DMS 273 treated with DMSO at 0.1 percent for 48 hours (cell line): Measurements from ENCODE around the gene PSORS1C1.
A peak's percentile ranks its signal among the peaks of the same experiment; 100 is the strongest.
"Not testable (repeated sequence)": the region's sequence is repeated elsewhere in the genome, so short reads cannot be mapped to it uniquely, and the experiment has no call there.

ENCODE experiments used
- DNase-seq: peaks from one replicate; lab custom pipeline; 2025; lab: John Stamatoyannopoulos, UW

The PSORS1C1 gene, protein sequence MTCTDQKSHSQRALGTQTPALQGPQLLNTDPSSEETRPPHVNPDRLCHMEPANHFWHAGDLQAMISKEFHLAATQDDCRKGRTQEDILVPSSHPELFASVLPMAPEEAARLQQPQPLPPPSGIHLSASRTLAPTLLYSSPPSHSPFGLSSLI

DNA sequence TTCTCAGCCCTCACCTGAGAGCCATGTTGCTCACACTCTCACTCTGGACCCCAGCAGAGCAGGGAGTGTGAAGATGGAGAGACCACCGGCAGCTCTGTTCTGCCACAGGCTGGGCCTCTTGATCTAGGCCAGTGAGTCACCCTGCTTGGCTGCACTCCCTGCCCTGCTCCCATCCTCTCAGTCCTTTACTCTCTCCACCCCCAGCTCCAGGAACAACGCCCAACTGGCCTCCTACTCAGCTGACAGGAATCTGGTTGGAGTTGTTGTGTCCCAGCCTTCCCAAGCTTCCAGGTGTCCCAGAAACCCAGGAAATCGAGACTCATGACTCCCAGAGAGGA lies at the start of gene PSORS1C1:
TSS of gene PSORS1C1 (plus strand) at position 260 of the 338 bp plus-strand sequence. CDS start 14,833 bp downstream, outside the sequence.
- DNase-seq, result no peak

DNA sequence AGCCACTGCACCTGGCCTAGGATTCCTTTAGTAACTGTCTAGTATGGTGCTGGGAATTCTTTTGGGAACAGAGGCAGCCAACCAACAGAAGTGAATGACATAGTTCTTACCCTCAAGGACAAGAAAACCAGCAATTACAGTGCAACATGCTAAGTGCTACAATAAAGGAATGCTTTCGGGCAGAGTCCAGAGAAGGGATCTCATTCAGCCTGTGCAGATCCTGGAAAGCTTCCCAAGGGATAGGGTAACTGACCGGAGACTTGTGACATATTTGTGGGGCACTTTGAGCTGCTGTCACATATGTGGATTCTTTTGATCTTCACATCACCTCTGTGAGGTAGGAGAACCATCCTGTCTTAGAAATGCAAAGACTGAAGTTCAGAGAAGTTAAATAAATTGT lies 49.0 kb upstream of the PSORS1C1 start:
- DNase-seq, result no peak

DNA sequence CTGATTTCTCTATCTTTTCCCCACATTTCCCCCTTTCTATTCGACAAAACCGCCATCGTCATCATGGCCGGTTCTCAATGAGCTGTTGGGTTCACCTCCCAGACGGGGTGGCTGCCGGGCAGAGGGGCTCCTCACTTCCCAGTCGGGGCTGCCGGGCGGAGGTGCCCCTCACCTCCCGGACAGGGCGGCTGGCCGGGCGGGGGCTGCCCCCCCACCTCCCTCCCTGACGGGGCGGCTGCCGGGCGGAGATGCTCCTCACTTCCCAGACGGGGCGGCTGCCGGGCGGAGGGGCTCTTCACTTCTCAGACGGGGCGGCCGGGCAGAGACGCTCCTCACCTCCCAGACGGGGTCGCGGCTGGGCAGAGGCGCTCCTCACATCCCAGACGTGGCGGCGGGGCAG lies 47.6 kb upstream of the PSORS1C1 start:
- DNase-seq, result not testable (repeated sequence)

DNA sequence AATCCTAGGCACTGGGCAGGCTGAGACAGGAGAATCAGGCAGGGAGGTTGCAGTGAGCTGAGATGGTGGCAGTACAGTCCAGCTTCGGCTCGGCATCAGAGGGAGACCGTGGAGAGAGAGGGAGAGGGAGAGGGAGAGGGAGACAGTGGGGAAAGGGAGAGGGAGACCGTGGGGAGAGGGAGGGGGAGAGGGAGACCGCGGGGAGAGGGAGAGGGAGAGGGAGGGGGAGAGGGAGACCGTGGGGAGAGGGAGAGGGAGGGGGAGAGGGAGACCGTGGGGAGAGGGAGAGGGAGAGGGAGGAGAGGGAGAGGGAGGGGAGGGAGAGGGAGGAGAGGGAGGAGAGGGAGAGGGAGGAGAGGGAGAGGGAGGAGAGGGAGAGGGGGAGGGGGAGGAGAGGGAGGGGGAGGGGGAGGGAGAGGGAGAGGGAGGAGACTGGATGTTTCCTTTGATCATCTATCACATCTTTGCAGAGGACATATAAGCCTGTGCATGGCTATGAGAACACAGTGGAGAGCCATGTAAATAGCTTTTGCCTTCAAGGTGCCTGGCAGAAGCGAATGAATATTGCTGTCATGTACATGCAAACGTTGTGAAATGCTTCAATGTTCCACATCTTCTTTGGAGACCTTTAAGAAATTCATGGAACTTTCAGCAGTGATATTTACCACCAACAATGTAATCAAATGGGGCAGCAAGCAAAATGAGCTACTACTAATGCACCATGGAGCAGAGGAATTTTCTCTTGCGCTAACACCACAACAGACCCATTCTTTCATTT lies 46.5 kb upstream of the PSORS1C1 start:
- DNase-seq, result not testable (repeated sequence)

DNA sequence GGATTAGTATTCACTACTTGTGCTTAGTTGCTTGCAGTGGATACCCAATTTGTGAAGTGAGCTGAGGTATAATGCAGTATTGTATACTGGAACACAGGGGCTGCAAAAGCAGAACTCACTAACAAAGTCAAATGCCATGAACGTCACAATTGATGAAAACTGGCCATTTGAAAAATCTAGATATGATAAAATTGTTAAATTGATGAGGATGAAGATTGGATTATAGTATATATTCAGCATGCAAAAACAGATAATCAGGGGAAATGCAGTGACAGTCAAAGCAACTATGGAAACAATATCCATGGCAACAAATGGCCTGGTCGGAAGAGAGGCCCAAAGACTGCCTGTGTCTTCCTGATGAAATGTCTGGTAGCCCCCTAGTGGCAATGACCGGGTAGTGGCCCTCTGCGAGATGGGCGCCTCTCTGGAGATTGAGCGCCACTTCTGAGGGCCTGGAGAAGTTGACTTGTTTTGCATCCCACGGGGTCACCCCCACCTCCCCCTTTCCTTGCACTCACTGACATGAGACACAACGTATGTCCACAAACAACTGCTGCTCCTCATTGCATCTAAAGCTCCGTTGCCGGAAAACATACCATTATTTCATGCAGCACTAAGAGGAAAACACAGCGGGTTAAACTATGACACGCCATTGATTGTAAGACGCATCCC lies 45.8 kb upstream of the PSORS1C1 start:
- DNase-seq, result no peak

DNA sequence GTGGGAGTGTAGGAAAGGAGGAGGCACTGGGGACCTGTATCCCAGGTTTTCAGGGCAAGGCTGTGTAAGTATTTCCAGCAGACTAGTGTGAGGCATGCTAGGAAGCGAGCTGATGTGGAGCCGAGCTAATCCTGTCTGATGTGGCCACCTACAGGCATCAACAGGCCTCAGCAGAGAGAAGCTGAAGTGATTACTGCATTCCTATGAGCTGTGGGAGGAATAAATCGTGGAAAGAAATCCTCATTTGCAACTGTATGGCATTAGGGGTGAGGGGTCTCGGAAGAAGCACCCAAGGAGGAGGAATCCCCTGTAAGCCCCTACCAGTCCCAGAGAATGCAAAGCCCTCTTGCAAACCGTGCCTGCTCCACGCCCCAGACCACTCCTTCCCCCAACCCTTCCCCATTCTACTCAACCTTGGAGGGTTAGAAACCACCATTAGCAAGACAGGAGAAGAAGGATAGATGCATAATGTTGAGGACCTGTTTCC lies 43.8 kb upstream of the PSORS1C1 start:
- peak; percentile 14 for DNase-seq

DNA sequence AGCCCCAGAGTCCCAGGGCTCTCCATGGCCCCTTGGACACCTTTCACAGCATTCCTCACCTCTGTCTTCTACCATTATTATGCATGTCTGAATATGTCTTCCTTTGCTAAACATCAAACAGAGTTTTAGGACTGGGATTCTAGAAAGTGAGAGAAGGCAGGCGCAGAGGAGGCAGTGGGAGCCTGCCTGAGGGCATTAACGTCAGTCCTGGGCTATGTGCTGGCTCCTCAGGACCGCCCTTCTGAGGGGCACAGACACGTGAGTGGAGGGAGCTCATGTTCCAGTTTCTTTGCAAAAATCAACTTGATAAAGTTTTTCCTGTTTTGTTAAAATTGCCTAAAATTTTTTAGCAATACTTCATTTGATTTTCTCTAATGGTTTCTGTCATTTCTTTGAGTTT lies 40.2 kb upstream of the PSORS1C1 start:
- no peak for DNase-seq

DNA sequence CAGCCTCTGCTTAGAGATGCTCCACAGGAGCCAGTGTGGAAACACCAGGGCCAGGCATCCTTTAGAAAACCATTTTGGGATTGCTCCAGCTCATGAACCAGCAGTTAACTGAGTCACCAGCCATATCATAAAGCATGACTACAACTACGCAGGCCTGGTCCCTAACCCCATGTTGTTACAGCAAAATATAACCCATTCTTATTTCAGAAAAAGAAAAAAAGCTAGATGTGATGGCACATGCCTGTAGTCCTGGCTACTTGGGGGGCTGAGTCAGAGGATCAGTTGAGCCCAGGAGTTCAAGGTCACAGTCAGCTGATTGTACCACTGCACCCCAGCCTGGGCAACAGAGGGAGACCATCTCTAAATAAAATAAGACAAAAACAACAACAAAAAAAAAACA lies 39.1 kb upstream of the PSORS1C1 start:
- no peak for DNase-seq

DNA sequence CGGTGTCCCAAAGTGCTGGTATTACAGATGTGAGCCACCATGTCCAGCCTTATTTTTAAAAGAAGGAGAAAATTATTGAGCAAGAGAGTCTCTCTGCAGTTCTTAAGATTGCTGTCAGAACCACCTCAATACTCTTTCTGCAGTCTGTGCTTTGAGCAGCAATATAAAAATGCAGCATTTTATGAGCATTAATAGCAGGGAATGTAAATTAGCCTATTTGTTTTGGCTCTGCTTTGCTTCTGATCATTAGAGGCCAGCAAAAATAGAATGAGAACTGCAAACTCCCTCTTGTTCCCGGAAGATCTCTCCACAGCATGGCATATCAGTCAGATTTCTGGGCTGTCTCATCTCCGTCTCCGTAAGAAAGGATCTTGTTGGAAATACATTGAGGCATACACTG lies 38.0 kb upstream of the PSORS1C1 start:
- no peak for DNase-seq

DNA sequence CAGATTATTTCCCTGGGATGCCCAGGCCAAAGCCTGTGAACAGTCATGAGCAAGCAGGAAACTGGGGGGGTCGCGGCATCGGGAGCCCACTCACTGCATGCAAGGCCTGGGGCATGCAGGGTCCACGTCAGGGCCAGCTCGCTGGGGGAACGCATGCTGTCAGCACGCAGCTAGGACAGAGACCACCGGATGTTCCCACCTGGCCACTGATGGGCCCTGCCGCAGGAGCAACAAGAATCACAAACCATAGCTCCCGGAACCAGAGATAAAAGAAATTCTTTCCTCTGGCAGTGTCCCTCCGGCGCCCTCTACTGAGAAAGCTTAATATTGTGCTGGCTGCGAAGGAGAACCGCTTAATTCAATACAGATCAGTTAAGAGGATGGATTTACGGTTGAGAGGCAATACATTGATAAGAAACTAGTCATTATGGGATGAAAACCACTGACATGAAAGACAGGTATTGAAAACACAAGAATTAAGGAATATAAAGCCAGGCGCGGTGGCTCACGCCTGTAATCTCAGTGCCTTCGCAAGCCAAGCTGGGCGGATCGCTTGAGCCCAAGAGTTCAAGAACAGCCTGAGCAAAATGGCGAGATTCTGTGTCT lies 34.8 kb upstream of the PSORS1C1 start:
- DNase-seq, result no peak

DNA sequence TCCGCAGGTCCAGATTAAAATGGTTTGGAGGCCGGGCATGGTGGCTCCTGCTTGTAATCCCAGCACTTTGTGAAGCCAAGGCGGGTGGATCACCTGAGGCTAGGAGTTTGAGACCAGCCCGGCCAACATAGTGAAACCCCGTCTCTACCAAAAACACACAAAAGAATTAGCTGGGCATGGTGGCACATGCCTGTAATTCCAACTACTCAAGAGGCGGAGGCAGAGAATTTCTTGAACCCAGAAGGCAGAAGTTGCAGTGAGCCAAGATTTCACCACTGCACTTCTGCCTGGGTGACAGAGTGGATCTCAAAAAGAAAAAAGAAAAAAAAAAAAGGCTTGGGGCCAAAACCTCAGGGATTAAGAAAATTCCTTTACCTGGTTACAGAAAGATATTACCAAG lies 32.7 kb upstream of the PSORS1C1 start:
- DNase-seq, result no peak

DNA sequence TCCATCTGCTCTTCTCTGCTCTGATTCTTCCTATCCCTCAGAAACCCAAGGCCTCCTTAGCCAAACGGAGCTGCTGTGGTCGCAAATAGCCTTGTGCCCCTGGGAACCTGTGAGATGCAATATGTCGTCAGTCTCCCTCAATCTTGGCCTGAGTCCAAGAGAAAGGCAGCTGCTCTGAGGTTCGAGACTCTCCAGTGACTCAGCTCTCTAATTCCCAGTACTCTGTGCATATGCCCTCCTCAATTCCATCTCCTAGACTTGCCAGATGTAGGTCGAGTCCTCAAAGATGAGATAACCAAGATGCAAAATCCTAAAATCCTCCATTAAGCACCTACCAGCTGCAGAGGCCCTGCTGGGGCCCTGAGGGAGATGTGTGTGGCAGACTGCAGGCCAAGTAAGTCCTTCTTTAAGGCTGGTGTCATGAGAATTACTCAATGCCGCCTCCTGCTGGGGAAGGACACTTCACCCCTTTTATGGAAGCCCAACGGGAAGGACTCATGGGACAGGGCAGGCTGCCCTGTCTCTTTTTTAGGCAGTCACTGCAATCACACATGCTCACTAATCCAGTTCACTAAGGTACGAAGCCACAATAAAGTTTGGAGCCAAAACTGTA lies 30.8 kb upstream of the PSORS1C1 start:
- peak; percentile 51 for DNase-seq

DNA sequence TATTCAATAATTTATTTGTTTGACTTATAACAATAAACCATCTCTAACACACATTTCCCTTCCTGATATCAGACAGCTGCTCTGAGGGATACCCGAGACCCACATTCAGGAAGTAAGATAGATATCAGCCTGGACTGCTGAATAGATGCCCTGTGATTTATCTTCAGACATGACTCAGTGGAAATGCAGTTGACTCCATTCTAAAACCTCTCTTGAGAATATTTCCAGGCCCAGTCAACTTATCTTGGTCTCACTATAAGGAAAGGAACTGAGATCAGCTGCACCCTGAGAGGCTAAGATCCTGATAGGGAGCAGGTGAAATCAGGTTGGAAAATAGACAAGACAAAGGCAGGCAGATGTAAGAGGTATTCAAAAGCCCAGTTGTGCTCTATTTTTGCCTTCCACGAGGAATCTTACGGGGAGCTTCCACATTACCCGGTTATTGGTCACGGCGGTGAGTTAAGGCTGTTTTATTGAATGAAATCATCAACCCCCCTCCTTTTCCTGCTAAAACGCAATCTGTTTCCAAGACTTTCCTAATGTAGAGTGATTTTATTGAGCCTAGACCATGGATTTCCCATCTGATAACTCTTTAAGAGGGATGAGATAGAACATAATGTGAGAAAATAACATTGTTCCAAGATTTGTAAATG lies 27.7 kb upstream of the PSORS1C1 start:
- DNase-seq, result no peak

DNA sequence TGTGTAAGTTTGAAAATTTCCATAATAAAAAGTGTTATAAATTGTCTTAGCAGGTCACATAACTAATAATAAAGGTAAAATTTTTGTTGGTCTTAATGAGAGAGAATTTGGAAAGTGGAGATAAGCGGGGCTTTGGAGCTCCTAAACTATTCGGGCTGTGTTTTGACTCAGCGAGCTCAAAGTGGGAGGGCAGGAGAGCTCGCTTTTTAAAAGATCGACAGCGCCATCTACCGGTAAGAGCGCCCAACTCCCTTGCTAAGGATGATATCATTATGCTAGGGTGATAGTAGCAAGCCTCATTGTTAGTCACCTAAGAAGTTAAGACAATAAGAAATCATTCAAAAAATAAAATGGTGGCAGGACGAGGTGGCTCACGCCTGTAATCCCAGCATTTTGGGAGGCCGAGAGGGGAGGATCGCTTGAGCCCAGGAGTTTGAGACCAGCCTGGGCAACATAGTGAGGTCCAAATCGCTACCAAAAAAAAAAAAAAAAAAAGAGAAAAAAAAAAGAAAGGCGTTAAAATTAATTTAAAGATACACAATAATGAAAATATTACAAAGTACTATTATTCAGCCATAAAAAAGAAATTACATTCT lies 27.0 kb upstream of the PSORS1C1 start:
- peak; percentile 20 for DNase-seq

DNA sequence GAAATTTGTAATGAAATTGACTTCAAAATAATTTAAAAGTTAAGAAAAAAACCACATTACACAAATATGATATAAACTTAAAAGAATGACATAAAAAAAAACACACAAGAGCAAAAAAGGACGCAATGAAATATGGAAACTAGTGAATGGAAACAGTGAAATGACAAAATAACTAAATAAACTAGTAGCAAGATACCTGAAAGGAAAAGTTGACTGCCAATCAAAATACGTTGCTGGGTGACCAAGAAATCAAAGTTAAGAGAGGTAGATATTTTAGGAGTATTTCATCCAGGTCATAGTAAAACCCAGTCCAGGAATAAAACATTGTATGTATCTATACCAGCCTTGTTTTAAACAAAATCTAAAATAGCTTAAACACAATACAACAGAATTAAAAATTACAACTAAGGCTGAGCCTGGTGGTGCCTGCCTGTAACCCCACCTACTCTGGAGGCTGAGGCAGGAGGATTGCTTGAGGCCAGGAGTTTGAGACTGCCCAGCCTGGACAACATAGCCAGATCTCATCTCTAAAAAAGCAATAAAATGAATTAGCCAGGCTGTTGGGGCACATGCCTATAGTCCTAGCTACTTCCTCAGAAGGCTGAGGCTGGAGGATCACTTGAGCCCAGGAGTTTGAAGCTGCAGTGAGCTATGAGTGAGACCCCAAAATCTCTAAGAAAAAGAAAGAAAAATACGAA lies 24.2 kb upstream of the PSORS1C1 start:
- DNase-seq, result no peak

DNA sequence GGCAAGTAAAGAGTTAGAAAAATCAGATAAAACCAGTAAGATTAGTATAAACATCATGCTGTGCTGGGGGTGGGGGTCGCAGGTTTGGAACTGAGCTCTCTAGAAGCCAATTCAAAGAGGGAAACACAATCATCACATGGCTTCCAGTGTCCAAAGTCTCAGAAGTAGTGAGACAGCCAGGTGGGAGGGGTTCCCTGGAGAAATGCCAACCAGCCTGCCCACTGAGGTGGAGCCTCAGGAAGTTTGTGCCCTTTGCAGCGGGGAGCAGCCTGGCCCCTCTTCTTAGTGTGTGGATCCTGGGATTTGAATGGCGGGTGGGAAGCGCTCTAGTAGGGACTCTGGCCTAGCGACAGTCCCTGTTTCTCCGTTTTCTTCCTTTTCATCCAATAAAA lies 23.6 kb upstream of the PSORS1C1 start:
- no peak for DNase-seq

DNA sequence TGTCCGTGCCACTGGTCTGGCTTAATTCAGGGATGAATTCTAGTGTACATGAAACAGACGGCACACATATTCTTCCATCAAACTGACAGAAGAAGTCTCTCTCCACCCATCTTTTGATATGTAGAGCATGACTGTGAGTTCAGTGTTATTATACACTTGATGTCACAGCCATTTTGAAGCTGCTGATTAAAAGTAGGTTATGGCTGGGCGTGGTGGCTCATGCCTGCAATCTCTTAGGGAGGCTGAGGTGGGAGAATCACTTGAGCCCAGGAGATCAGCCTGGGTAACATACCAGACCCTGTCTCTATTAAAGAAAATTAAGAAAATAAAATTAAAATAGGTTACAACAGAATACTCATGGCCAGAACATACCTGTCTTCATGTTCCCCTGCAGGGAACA lies 22.9 kb upstream of the PSORS1C1 start:
- no peak for DNase-seq

DNA sequence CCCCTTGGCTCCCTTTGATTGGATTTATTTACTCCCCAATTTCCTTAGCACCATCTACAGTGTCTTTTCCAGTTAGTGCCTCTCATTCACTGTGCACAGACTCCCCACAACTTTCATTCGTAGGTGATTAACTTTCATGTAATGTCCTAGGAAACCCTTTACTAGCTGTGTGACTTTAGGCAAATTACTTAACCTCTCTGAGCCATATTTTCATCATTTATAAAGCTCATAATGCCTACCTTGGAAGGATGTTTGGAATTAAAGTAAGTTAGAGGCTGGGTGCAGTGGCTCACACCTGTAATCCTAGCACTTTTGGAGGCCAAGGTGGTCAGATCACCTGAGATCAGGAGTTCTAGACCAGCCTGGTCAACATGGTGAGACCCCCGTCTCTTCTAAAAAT lies 22.4 kb upstream of the PSORS1C1 start:
- no peak for DNase-seq

DNA sequence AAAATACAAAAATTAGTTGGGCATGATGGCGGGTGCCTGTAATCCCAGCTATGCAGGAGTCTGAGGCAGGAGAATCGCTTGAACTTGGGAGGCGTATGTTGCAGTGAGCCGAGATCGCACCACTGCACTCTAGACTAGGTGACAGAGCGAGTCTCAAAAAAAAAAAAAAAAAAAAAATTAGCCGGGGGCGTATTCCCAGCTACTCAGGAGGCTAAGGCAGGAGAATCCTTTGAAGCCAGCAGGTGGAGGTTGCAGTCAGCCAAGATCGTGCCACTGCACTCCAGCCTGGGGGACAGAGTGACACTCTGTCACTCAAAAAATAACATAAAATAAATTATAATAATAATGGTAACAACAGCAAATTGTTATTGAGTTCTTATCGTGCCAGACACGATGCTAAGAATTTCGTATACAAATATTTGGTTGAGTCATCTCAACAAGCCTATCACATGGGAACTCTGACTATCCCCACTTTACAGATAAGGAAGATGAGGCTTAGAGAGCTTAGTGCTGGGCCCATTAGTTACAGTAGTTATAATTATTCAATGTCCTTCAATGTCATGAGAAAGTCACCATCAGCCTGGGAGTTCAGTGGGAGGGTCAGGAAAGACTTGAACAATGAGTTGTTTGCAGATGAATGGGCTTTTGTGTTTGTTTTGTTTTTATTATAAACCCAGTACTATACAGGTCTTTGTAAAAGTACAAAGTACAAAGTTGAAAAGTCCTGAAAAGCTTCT lies 21.7 kb upstream of the PSORS1C1 start:
- no peak for DNase-seq

DNA sequence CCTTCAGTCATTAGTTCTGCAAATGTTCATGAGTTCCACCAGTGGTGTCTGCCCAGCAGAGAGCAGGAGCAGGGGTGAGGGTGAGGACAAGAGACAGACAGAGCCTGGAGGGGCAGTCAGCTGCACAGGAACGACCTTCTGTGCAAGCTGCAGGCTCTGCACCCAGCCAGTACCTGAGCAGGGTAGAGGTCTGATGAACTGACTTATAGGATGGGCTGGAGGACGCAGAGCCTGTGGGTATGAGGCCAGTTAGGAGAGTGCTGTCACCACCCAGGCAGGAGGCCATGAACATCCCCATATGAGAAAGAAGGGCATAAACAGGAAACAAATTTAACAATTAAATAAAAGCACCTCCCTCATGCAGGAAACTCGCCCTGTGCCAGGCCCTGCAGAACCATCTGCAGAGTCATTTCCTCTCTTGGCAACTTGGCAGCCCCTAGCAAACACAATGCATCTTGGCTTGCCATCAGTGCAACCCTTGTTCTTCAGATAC lies 20.2 kb upstream of the PSORS1C1 start:
- DNase-seq, result no peak
